ENCODE results near the gene SYT2.
"Not testable (repeated sequence)": the region's sequence is repeated elsewhere in the genome, so short reads cannot be mapped to it uniquely, and the experiment has no call there.

The SYT2 gene

GRCh38 chr1:202565890-202566602 lies 144.2 kb downstream of the SYT2 start:
- no peak for DNase-seq

DNA sequence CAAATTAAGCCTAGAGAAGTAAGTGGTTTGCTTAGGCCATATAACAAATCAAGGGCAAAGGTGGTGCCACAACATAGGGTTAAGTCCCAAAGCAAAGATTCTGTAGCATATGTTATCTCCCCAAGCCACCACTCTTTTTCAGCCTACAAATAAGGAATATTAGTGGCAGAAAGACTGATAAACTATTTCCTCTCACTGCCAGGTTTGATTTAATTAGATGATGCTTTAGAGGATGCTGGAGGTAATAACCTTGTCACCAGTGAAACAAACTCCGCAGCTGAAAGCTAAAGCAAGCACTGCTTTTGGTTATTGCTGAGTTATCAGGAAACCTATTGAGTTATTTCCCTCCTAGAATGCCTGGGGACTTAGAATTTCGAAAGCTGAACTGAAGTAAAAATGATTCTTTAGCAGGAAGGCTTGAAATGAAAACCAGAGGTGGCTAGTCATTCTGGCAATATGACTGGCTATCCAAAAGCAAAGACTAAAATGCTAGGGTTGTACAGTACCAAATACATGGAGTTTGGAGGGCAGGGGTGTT lies 145.2 kb downstream of the SYT2 start:
- DNase-seq, result no peak

DNA sequence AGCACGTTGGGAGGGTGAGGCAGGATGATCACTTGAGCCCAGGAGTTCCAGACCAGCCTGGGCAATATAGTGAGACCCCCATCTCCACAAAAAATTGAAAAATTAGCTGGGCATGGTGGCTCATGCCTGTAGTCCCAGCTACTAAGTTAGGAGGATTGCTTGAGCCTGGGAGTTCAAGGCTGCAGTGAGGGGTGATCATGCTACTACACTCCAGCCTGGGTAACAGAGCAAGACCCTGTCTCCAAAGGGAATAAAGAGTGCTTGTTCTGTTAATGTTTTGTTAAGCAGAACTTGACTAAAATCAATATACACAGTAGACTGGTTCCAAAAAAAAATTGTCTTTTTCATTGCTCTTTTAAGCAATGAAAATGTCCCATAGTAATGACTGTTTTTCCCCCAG lies 146.4 kb downstream of the SYT2 start:
- no peak for DNase-seq

GRCh38 chr1:202562444-202563060 lies 147.7 kb downstream of the SYT2 start:
- no peak for DNase-seq

GRCh38 chr1:202561726-202562443 lies 148.4 kb downstream of the SYT2 start:
- no peak for DNase-seq

DNA sequence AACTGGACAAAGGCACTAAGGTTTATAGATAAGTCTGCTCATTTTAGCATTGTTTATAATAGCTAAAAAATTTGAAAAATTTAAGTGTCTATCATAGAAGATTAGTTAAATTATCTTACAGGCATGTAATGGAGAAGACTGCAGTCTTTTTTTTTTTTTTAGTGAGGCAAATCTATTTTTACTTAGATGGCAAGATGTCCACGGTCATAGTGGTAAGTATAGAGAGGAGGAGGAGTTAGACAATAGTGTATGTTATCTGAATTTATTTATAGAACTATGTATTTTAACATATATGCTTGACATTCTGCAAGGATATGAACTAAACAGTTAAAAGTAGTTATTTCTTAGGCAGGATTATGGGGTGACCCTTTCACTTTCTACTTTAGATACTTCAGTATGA lies 149.0 kb downstream of the SYT2 start:
- DNase-seq, result no peak

DNA sequence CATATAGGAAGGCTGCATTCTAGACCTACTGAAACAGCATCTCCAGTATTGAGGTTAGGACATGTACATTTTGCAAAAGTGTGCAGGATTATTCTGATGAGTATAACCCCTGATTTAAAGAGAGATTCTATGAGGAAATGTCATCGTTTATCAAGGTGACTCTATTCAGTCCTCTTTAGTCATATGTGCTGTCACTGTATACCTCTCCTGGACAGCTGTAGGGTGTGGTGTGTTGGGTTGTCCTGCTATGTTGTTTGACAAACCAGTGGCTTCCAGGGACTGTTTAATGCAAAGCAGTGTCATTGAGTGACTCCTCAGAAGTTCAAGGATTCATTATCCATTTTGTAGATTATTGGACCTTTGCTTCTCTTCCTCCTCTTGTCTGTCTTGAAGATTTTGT lies 152.6 kb downstream of the SYT2 start:
- DNase-seq, result not testable (repeated sequence)

DNA sequence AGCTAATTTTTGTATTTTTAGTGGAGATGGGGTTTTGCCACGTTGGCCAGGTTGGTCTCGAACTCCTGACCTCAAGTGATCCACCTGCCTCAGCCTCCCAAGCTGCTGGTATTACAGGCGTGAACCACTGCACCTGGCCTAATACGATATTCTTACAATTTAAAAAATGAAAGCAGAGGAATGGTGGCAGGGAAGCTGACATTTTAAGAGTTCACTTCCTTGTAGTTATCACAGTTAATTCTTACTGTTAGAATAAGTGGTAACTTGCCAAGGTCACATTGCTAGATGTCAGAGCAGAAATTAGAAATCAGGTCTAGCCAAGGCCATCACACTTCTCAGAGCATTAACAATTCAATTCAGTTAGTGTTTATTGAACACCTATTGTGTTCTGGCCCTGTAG lies 154.2 kb downstream of the SYT2 start:
- DNase-seq, result not testable (repeated sequence)

GRCh38 chr1:202554619-202555018 lies 155.6 kb downstream of the SYT2 start:
- DNase-seq, result not testable (repeated sequence)

DNA sequence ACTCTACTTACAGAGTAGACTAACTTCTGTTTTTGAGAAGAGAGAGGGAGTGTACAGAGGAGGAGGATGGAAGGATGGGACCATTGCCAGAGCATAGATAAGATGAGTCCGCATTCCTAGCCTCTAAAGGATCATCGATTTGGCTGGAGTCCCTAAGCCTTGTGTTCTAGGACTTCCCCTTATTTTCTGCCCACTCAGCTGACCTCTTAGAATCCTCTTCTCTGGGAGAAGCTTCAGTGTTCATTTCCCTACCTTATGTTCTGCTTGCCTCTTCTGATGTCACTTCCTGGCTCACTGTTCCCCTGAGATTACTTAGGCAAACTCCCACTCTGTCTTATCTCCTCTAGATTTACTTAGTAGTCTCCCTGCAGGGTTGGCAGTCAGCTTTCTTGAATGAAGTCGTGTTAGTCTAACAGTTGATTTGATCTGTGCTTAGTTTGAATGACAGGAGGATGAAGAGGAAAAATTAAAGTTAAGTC lies 156.7 kb downstream of the SYT2 start:
- no peak for DNase-seq

- DNase-seq, result not testable (repeated sequence)
Observed at GRCh38 chr1:202553078-202553477, 157.2 kb downstream of the SYT2 start.

DNA sequence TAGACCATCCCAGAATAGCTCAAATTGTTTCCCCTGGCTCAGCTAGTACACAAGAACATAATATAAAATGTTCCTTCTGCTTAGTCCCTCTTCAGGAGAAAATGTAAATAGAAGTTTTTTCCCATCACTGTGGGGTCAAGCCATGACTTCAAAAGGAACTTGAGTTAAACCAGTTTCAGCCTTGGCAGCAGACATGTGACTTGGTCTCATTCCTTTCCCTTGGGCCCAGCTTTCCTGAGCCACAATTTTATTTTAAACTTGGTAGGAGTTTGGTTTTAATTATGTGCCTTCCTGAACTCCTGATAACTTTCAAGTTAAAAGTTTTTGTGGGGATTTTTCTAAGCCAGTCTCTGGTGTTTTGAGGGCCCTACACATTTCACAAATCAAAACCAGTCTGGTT lies 157.6 kb downstream of the SYT2 start:
- DNase-seq, result not testable (repeated sequence)

- no peak for DNase-seq
Observed at GRCh38 chr1:202551683-202552082, 158.6 kb downstream of the SYT2 start.

DNA sequence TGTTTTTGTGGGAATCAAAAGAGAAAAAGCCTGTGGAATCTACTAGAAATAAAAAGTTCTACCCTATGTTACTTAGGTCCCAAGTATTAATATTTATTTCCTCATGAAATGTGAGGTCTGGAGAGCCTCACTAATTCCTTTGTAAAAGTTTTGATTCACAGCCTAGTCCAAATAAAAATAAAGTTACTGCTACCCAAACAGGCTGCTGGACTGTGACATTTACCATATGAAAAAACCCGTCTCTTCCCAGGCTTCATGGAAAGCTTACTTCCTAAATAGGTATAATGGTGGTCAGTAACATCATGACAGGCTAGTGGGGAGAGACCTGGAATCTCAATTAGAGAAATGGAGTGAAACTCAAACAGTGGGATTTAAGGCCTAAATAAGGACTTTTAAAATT lies 160.2 kb downstream of the SYT2 start:
- DNase-seq, result not testable (repeated sequence)

GRCh38 chr1:202547215-202547614 lies 163.0 kb downstream of the SYT2 start:
- DNase-seq, result no peak

GRCh38 chr1:202546796-202547195 lies 163.5 kb downstream of the SYT2 start:
- DNase-seq, result not testable (repeated sequence)

GRCh38 chr1:202546377-202546776 lies 163.9 kb downstream of the SYT2 start:
- not testable (repeated sequence) for DNase-seq

GRCh38 chr1:202545647-202546303 lies 164.5 kb downstream of the SYT2 start:
- not testable (repeated sequence) for DNase-seq

GRCh38 chr1:202544766-202545449 lies 165.3 kb downstream of the SYT2 start:
- not testable (repeated sequence) for DNase-seq

- DNase-seq, result not testable (repeated sequence)
Observed at GRCh38 chr1:202543537-202543936, 166.7 kb downstream of the SYT2 start.

- not testable (repeated sequence) for DNase-seq
Observed at GRCh38 chr1:202542415-202542814, 167.8 kb downstream of the SYT2 start.

DNA sequence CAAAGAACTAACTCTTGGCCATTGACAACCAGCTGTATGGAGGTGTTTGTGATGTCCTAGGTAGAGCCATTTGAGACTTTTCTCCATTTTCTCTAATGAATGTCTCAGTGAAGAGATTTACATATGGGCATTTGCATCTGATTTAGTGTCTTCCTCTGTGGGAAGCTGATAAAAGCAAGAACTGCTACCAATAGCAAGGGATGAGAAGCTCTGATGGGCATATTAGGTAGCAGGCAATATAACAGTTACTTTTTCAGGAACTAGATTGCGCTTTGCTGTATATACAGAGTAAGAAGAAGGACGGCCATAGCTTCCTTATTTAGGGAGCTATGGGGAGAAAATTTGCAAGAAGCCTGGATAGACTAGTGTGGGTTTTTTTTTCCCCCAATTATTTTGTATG lies 169.4 kb downstream of the SYT2 start:
- not testable (repeated sequence) for DNase-seq

All from stimulated activated naive CD4-positive, alpha-beta T cell treated with Interleukin-2 at 50 U/mL for 16 hours (primary cell).